GM23338 (cell line): ENCODE measurements around the gene ST6GALNAC3. TPM values are rescaled to one million over a fixed set of nuclear protein-coding genes. Genes with fewer than 3 reads are reported as not detected.

Source experiments
- ATAC-seq: fragments of 200-7000 bp; cut with Tn5 transposase; 3 replicates; pipeline ENCODE4 v1.9.1; 2020
- DNase-seq: peaks from one replicate; pipeline ENCODE4 v3.0.0-alpha.2; 2015; ENCODE audit warnings: low spot score
- H2AFZ ChIP-seq: fragments of 200-600 bp; sonication (generic); 2 replicates; pipeline ENCODE4 v1.8.0; 2016; ENCODE audit warnings: antibody characterized with exemption, mild to moderate bottlenecking, moderate library complexity
- H3F3A ChIP-seq: fragments of 200-600 bp; sonication (generic); replicated peaks from 2 replicates; pipeline ENCODE4 v1.8.0; 2017; ENCODE audit warnings: antibody characterized with exemption, mixed run types, low read depth
- H3K27ac ChIP-seq: fragments of 200-600 bp; sonication (generic); 2 replicates; pipeline ENCODE4 v1.6.1; 2016; ENCODE audit warnings: low read depth
- H3K27me3 ChIP-seq: fragments of 200-600 bp; sonication (generic); 2 replicates; pipeline ENCODE4 v1.8.0; 2016; ENCODE audit warnings: mild to moderate bottlenecking, mixed run types, moderate library complexity; ENCODE audit not compliant: insufficient read depth
- H3K36me3 ChIP-seq: fragments of 200-600 bp; sonication (generic); 2 replicates; pipeline ENCODE4 v1.8.0; 2016; ENCODE audit warnings: mild to moderate bottlenecking; ENCODE audit not compliant: insufficient read depth
- H3K4me1 ChIP-seq: fragments of 200-600 bp; sonication (generic); 2 replicates; pipeline ENCODE4 v1.8.0; 2016; ENCODE audit warnings: mild to moderate bottlenecking, moderate library complexity; ENCODE audit not compliant: insufficient read depth
- H3K4me2 ChIP-seq: fragments of 200-600 bp; sonication (generic); 2 replicates; pipeline ENCODE4 v1.7.1; 2017; ENCODE audit warnings: mixed run types
- H3K4me3 ChIP-seq: fragments of 200-600 bp; sonication (generic); 2 replicates; pipeline ENCODE4 v1.6.1; 2016; ENCODE audit warnings: mixed run types
- H3K79me2 ChIP-seq: fragments of 200-600 bp; sonication (generic); replicated peaks from 2 replicates; pipeline ENCODE4 v1.8.0; 2017; ENCODE audit warnings: mild to moderate bottlenecking; ENCODE audit not compliant: insufficient read depth
- H3K9me2 ChIP-seq: fragments of 200-600 bp; sonication (generic); 2 replicates; pipeline ENCODE4 v1.8.0; 2017; ENCODE audit not compliant: insufficient read depth
- H4K20me1 ChIP-seq: fragments of 200-600 bp; sonication (generic); replicated peaks from 2 replicates; pipeline ENCODE4 v1.8.0; 2017; ENCODE audit warnings: mild to moderate bottlenecking; ENCODE audit not compliant: insufficient read depth
- H3K27ac Mint-ChIP-seq: 2 replicates; pipeline ENCODE4 v1.8.0; 2020; ENCODE audit warnings: inconsistent platforms, mild to moderate bottlenecking, moderate library complexity, mixed read lengths
- H3K27me3 Mint-ChIP-seq: 3 replicates; pipeline ENCODE4 v1.8.0; 2022; ENCODE audit warnings: low read depth, mild to moderate bottlenecking, moderate library complexity, mixed read lengths, inconsistent platforms; ENCODE audit not compliant: insufficient read depth, poor library complexity
- H3K36me3 Mint-ChIP-seq: 3 replicates; pipeline ENCODE4 v1.8.0; 2021; ENCODE audit warnings: low read depth, mild to moderate bottlenecking, inconsistent platforms, moderate library complexity, mixed read lengths
- H3K4me1 Mint-ChIP-seq: 3 replicates; pipeline ENCODE4 v1.8.0; 2020; ENCODE audit warnings: mild to moderate bottlenecking, inconsistent platforms, mixed read lengths
- H3K4me3 Mint-ChIP-seq: 3 replicates; pipeline ENCODE4 v1.8.0; 2021; ENCODE audit warnings: moderate library complexity, mild to moderate bottlenecking, inconsistent platforms, mixed read lengths
- H3K9me3 Mint-ChIP-seq: 3 replicates; pipeline ENCODE4 v1.8.0; 2020; ENCODE audit warnings: moderate library complexity, mild to moderate bottlenecking, inconsistent platforms, mixed read lengths
- CREB1 ChIP-seq: fragments of 250-450 bp; sonication (Bioruptor Pico); IDR thresholded peaks from 2 replicates; pipeline ENCODE4 v1.5.0; 2020; ENCODE audit warnings: low read depth, mild to moderate bottlenecking, moderate library complexity
- CTCF ChIP-seq, 2 experiments: fragments of 200-600 bp in 1 of 2; sonication (generic) in 1 of 2; conservative IDR thresholded peaks; 2 replicates each; pipeline versions ENCODE4 v1.5.1 to v1.6.1; 2016 to 2017; ENCODE audit warnings: antibody characterized with exemption in 2 of 2, low read depth in 2 of 2, mild to moderate bottlenecking in 2 of 2, moderate library complexity in 1 of 2
- ETS1 ChIP-seq: IDR thresholded peaks from 2 replicates; pipeline ENCODE4 v1.6.1; 2016; ENCODE audit warnings: antibody characterized with exemption
- EZH2 ChIP-seq: fragments of 200-600 bp; sonication (generic); IDR thresholded peaks from one replicate; pipeline ENCODE4 v1.8.0; 2017; ENCODE audit warnings: antibody characterized with exemption, mild to moderate bottlenecking, low read depth; ENCODE audit not compliant: unreplicated experiment
- EZH2phosphoT487 ChIP-seq: fragments of 200-600 bp; sonication (generic); IDR thresholded peaks from one replicate; pipeline ENCODE4 v1.8.1; 2018; ENCODE audit warnings: antibody characterized with exemption; ENCODE audit not compliant: unreplicated experiment
- JUNB ChIP-seq: IDR thresholded peaks from one replicate; pipeline ENCODE4 v1.6.1; 2016; ENCODE audit warnings: antibody characterized with exemption; ENCODE audit not compliant: unreplicated experiment
- POLR2AphosphoS5 ChIP-seq: IDR thresholded peaks from 2 replicates; pipeline ENCODE4 v1.6.1; 2016; ENCODE audit warnings: antibody characterized with exemption, low read depth
- REST ChIP-seq: IDR thresholded peaks from one replicate; pipeline ENCODE4 v1.6.1; 2018; ENCODE audit warnings: antibody characterized with exemption; ENCODE audit not compliant: unreplicated experiment
- STAT1 ChIP-seq: IDR thresholded peaks from one replicate; pipeline ENCODE4 v1.6.1; 2016; ENCODE audit warnings: antibody characterized with exemption; ENCODE audit not compliant: unreplicated experiment
- ZNF114 ChIP-seq: fragments of 250-450 bp; sonication (Bioruptor Pico); IDR thresholded peaks from 2 replicates; pipeline ENCODE4 v1.5.0; 2020; ENCODE audit warnings: mild to moderate bottlenecking, moderate library complexity
- ZNF331 ChIP-seq: fragments of 250-450 bp; sonication (Bioruptor Pico); IDR thresholded peaks from 2 replicates; pipeline ENCODE4 v1.5.0; 2020; ENCODE audit warnings: low read depth, mild to moderate bottlenecking, moderate library complexity
- polyA plus RNA-seq: library from polyadenylated mRNA; unstranded; fragments of >200 nt; fragmentation: Nextera tagmentation; extraction: Ambion mirVana; gene quantifications from 2 replicates; pipeline ENCODE4 v1.2.1, GENCODE V29; 2016
- total RNA-seq: library from RNA; depleted of rRNA; stranded (reverse); fragments of >200 nt; shearing (Covaris generic); gene quantifications from 2 replicates; pipeline ENCODE4 v1.2.3, GENCODE V29; 2014

The ST6GALNAC3 gene
- total and polyA plus RNA-seq, 2 experiments from 2014 or later: 4.7 to 11.6 TPM

GRCh38 chr1:76433526-76433925, 359.0 kb downstream of the ST6GALNAC3 start (continued):
- TF ChIP-seq EZH2: no peak
- no peak for TF ChIP-seq JUNB
- no peak for TF ChIP-seq STAT1
- no peak for TF ChIP-seq EZH2phosphoT487
- no peak for TF ChIP-seq ZNF331 (CRISPR knock-in tag)
- no peak for TF ChIP-seq REST
- no peak for TF ChIP-seq CREB1 (CRISPR knock-in tag)
- TF ChIP-seq ETS1: no peak
- TF ChIP-seq POLR2AphosphoS5: no peak

- Mint-ChIP-seq H3K9me3 (peaks cover 5% of the 10 kb centered on the region), H3K4me3 (no peak overlapping the region), H3K27me3 (no peaks in the 10 kb centered on the region), H3K27ac (no peak overlapping the region; the same call in 1 of the 2 replicates), H3K4me1 (no peaks in the 10 kb centered on the region), H3K36me3 (peaks cover 11% of the 10 kb centered on the region; the same call in 2 of the 3 replicates)
- no peak for DNase-seq
- Histone ChIP-seq H2AFZ (no peak overlapping the region), H4K20me1 (no peaks in the 10 kb centered on the region), H3K4me2 (no peak overlapping the region), H3K27me3 (no peaks in the 10 kb centered on the region), H3K9me2 (peaks cover 13% of the 10 kb centered on the region; the same call in 1 of the 2 replicates), H3K36me3 (no peaks in the 10 kb centered on the region; the same call in 1 of the 2 replicates), H3K4me1 (no peaks in the 10 kb centered on the region), H3K79me2 (no peaks in the 10 kb centered on the region), H3K4me3 (no peak overlapping the region), H3K27ac (no peak overlapping the region), H3F3A (no peaks in the 10 kb centered on the region)
- ATAC-seq: no peak
- TF ChIP-seq JUNB: no peak
- TF ChIP-seq ETS1: no peak
- no peak for TF ChIP-seq EZH2phosphoT487
- no peak for TF ChIP-seq ZNF114
- no peak for TF ChIP-seq CREB1 (CRISPR knock-in tag)
- no peak for TF ChIP-seq STAT1
- TF ChIP-seq POLR2AphosphoS5: no peak
- no peak for TF ChIP-seq CTCF (conservative IDR thresholded peaks at IDR 0.05; ENCODE audit: low read depth in 2 of 2)
- TF ChIP-seq EZH2: no peak
- TF ChIP-seq ZNF331 (CRISPR knock-in tag): no peak
- no peak for TF ChIP-seq REST
Observed at GRCh38 chr1:76443217-76443616, 368.7 kb downstream of the ST6GALNAC3 start.
